Measurements from ENCODE around the gene SLC35A2.
A peak's percentile ranks its signal among the peaks of the same experiment; 100 is the strongest.
"Not testable (repeated sequence)": the region's sequence is repeated elsewhere in the genome, so short reads cannot be mapped to it uniquely, and the experiment has no call there.

The SLC35A2 gene

DNA sequence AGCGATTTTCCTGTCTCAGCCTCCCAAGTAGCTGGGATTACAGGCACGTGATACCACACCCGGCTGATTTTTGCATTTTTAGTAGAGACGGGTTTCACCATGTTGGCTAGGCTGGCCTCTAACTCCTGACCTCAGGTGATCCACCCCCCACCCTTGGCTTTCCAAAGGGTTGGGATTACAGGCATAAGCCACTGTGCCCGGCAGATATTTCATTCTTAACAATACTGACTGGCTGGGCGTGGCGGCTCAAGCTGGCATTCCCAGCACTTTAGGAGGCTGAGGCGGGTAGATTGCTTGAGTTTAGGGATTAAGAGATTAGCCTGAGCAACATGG is 12.4 kb downstream of the SLC35A2 start:
- DNase-seq: no peak

DNA sequence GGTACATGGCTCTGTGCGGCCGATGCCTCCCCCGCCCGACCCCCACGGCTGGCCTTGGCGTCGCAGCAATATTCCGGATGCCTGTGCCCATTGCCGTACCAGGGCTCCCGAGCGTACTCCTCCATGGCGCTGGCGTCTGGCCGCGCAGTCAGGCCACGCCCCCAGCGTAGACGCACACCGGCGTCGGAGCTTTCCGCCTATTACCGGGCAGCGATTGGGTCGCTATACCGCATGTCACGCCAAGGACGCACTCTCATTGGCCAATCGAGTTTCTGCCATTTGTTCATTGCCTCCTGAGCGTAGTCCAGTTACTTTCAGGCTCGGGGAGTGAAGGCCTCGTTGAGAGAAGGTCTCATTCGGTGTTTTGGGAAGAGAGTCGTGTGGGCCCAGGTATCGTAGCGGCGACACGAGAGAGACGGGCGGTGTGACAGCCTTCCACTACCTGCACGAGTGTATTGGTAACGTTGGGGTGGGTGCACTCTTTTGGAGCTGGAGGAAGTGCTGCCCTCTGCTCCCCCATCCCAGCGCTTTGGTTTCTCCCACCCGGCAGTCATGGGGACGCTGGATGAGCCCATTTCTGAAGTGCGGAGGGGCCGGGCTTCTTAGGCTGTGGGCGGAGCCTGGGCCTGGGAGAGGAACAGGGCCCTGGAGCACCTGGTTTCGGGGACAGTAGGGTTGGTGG is 13.7 kb downstream of the SLC35A2 start, which contains the start of the genes PQBP1 and TIMM17B:
PQBP1 (plus strand) TSS at position 306 of the 682 bp plus-strand sequence. CDS start 580 bp downstream, outside the sequence.
TIMM17B (minus strand) TSS at position 144 of the 682 bp plus-strand sequence; CDS start at position 125, 19 bp downstream.
- peak; percentile 79 for DNase-seq

DNA sequence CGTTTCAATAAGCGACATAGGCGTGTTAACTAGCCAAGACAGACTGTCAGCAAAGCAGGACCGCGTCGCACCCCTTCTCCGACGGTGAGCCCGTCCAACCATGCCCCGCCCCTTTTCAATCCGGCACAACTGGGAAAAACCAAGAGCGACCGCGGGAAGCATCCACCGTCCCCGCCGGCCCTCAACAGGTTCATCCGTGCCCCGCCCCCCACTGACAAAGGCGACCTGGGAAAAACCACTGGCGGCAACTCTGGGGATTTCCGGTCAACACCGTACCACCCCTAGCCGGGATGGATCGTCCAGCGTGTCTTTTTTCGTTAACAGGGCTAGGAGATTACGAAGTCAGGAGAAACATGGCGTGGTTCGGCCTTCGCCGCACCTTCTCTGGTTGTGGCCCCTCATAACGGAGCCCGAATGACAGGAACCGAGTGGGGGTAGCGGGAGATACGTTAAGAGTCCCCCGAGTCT is 14.3 kb downstream of the SLC35A2 start:
- no peak for DNase-seq

DNA sequence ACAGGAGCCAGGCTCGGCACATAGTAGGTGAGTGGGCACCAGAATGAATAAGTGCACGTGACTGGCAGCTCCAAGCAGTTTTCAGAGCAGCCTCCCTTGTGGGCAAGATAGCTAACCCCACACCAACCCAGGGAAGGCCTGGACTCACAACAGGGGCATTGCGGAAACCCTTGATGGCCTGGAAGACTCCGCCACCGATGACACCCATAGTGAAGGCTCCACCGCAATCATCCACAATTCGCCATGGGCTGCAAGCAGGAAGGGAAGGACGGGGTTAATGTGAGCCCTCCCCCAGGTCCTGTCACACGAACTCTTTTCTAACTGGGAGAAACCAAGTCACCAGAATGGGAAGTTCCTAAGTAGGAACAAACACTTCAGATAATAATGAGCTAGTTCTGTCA is 14.8 kb downstream of the SLC35A2 start:
- no peak for DNase-seq

DNA sequence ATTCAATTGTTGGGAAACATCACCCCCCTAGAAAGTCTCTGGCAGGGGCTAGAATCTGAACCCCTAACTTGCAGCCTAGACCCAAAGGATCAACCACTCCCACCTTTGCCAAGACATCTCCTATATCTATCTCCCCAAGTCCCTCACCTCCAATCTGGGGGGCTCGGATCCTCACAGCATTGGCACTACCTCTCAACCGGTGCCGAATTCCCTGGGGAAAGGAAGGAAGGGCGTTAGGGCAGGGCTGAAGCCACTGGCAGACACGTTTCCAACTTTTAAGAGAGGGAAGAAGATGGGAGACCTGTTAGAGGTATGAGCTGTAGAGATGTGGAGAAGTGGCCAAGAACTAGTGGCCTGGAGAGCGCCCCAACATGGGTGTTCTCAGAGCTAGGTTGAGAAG is 16.6 kb downstream of the SLC35A2 start:
- no peak for DNase-seq

DNA sequence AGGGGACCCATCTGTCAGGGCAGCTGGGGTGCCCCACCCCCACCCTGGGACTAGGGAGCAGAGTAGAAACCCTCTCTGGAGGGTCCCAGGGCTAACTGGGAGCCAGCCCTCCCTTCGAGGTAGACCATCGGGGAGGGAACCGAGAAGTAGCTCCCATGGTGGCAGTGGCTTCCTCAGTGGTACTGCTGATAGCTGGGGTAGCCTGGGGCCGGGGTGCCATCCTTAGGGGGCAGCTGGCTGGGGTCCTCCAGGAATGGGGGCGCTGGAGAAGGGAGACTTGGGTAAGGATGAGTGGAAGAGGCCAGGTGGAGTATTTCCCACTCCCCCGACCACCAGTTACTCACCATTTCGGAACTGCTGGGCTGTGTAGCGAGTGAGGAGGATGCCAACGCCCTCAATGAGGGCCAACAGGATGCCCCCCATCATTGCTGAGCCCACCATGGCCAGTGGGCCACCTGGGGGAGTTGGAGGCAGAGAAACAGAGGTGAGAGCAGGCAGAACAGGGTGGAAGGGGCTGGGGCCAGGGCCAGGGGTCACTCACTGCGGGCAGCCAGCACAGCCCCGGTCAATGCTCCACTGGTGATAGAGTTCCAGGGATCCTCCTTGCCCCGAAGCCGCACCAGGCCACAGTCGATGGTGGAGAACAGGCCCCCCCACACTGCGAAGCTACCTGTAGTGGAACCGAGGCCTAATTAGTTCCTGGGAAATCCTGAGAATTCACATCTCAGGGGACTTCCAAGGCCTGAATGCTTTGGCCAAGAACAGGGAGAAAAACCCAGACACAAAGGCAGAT is 17.7 kb downstream of the SLC35A2 start:
- no peak for DNase-seq

DNA sequence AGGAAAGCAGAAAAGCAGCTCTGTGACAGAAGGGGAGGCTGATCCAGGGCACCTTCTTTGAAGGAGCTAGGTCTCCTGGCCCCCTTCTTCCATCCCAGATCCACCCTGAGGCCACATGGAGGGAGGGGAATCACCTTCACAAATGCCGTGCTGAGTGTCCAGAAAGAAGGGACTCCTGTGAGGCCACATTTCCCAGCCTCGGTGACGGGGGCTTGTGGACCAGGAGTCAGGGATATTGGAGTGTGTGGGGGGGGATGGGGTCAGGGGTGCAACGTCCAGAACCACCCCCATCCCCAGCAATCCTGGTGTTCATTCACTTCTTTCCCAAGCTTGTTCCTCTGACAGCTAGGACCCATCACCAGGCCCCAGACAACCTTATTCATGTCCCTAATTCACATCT is 18.6 kb downstream of the SLC35A2 start:
- no peak for DNase-seq

DNA sequence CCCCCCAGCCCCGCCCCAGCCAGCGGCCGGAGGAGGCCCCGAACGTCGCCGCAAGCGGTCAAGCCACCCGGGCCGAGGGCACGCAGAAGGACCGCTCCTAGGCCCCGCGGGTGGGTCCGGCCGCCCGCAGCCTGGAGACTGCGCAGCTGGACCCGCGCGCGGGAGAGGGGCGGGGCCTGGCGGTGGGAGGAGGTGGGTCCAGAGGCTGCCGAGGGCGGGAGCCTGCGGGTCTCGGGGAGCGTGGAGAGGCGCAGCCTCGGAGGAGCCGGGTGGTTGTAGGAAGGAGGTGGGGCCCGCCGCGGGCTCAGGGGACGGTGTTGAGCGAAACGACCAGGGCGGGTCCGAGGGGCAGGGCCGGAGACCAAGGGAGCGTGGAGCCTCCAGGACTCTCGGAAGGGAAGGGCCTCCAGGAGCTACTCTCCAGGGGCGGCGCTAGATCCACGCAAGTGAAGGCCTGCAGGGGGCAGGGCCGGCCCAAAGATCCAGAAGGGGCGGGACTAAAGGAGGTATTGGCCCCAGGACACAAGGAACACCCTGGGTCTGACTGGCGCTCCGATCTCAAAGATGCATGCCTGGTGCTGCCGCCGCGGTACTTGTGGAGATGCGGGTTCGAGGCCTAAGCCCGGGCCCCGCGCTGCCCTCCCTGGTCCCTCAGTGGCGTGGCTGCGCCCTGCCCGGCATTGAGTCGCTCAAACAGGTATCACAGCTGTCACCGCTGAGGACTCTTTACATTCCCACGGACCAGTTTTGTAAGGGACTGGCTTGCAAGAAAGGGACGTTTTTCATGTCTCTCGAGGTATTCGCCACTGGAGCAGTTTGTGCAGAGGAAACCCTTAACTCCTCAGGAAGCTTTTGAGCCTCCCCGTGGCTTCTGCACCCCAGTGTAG is 19.8 kb downstream of the SLC35A2 start:
- DNase-seq: peak; percentile 68

DNA sequence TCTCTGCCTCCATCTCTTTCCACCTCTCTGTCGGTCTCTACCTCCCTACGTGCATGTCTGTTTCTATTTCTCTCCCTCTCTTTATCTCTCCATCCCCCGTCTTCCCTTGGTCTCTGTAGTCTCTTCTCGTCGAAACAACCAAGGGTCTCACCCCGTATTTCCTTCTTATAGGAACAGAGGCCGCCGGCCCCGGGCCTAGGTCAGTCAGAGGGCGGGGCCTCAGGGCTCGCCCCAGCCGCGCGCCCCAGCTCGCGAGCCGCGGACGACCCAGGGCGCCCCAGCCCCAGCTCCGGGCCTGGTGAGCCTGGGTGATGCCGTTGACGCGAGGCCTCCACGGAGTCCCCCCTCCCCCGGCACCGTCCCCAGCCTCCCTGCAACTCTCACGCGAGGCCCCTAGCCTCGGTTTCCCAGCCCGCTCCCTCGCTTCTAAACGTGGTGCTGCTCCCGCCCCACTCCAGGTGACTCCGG is 20.5 kb downstream of the SLC35A2 start:
- DNase-seq: no peak

DNA sequence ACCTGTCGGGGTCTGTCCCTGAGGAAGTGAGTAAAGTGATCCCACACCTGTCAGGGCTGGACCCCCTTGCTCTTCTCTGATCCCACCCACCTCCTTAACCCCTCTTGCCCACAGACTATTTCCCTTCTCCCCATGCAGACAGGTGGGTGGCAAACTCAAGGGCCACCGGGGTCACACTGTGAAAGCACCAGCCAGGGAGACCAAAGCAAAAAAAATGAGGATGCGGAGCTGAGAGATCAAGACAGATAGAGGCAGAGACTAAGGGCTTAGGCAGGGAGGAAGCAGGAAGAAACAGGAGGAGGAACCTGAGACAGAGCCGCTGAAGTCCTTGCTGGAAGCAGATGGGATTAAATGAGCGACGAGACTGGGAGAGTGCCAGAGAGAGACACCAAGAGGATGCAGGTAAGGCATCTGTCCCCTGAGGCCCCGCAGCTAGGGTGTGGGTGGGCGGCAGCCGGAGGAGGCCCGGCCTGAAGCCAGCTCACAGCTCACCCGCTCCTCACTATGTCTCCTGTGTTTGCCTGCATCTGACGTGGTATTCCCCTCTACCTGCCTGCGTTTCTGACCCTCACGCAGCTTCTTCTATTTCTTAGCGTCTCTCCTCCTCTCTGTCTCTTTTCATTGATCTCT is 21.0 kb downstream of the SLC35A2 start:
- no peak for DNase-seq

DNA sequence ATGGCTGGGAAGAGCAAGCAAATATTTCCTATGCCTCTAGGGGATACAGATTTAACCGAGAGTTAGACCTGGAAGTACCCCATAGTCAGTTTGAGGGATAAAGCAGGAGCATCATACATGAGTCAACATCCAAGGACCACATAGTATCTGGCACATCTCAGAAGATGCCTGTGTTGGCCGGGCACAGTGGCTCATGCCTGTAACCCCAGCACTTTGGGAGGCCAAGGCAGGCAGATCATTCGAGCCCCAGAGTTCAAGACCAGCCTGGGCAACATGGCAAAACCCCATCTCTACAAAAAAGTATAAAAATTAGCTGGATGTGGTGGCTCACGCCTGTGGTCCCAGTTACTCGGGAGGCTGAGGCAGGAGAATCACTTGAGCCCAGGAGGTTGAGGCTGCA is 24.9 kb downstream of the SLC35A2 start:
- DNase-seq: not testable (repeated sequence)

DNA sequence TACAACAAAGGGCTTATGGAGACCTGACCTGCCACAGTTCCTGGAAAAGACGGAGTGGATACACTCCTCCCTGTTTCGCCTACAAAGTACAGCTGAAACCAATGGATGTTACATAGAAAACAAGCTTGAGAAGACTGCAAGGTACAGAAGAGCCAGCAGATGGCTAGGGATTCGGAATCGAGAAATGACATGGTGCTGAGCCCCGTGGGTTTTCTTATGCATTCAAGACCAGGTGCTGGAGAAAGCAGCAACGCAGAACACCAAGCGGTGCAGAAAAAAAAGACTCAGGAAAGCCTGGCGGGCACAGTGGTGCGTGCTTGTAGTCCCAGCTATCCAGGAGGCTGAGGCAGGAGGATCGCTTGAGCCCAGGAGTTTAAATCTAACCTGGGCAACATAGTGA is 27.7 kb downstream of the SLC35A2 start:
- no peak for DNase-seq

DNA sequence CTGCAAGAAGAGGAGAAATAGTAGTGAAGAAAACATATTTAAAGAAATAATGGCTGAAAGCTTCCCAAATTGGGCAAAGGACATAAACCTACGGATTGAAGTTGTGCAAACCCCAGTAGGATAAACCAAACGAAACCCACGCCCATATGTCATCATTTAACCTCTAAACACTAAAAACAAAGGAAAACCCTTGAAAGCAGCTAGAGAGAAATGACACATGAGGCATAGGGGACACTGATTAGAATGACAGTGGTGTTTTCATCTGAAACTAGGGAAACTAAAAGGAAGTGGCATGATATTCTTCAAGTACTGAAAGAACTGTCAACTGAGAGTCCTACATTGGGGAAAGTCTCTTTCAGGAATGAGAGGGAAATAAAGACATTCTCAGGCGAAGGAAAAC is 34.5 kb downstream of the SLC35A2 start:
- DNase-seq: not testable (repeated sequence)

DNA sequence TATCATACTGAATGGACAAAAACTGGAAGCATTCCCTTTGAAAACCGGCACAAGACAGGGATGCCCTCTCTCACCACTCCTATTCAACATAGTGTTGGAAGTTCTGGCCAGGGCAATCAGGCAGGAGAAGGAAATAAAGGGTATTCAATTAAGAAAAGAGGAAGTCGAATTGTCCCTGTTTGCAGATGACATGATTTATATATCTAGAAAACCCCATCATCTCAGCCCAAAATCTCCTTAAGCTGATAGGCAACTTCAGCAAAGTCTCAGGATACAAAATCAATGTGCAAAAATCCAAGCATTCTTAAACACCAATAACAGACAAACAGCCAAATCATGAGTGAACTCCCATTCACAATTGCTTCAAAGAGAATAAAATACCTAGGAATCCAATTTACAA is 39.4 kb downstream of the SLC35A2 start:
- DNase-seq: not testable (repeated sequence)

DNA sequence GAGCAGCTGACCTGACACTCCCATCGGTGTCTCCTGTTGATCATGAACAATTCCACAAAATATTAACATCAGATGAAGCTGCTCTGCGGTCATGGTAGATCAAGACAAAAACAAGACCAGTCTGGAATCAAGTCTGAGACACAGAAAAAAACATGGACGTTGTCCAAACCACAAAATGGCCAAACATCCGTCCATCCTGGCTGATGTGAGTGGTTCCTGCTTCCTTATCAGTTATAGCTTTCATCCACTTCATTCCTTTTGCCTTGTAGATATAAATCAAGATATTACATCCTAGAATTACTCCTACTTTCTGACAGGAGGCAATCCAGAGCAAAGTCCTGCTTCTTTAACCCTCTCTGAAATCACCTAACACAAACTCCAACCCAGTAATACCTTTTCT is 47.2 kb downstream of the SLC35A2 start:
- DNase-seq: no peak

DNA sequence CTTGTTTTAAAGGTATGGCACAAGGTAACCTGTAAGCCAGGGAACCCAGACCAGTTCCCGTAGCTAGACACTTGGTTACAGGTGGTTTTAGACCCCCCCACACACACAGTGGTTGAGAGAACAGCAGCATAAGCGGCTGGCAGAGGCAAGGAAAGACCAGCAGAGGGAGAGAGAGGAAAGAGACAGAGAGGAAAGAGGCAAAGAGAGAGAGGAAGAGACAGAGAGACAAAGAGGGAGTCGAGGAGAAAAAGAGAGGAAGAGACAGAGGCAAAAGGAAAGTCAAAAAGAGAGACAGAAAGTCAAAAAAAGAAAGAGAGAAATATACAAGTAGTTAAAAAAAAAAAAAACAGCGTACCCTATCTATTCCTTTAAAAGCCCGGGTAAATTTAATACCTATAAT is 56.5 kb downstream of the SLC35A2 start:
- no peak for DNase-seq

DNA sequence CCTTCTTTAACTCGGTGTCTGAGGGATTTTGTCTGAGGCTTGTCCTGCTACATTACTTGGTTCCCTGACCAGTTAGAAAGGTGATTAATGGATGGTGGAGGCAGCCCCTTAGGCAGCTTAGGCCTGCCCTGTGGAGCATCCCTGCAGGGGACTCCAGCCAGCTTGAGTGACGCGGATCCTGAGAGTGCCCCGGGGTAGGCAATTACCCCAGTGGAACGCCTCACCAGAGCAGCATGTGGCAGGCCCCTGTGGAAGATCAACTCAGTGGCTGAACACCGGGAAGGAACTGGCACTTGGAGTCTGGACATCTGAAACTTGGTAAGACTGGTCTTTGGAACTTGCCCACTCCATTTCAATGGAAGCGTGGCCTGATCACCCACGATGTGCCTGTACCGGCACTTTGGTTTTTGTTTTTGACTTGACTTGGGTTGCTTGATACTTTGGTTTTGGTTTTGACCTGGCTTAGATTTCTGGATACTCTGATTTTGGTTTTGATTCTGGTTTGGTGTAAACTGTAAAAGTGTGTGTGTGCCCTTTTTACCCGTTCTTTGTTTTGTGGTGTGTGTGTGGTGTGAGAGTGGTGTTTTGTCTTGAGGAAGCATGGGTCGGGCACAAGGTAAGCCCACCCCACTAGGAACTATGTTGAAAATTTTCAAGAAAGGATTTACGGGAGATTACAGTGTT is 57.2 kb downstream of the SLC35A2 start:
- not testable (repeated sequence) for DNase-seq

DNA sequence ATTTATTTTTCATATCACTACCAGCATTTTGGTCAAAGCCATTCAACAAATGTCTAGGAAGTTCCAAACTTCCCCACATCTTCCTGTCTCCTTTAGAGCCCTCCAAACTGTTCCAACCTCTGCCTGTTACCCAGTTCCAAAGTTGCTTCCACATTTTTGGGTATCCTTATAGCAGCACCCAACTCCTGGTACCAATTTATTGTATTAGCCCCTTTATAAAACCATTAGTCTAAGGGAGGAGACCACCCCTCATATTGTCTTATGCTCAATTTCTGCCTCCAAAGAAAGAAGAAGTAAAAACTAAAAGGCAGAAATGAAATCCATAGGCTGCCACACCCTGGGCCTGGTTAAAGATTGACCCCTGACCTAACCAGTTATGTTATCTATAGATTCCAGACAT is 58.0 kb downstream of the SLC35A2 start:
- not testable (repeated sequence) for DNase-seq
